GM21360 (cell line): ENCODE measurements around the gene LDLRAP1.
"Not testable (repeated sequence)": the region's sequence is repeated elsewhere in the genome, so short reads cannot be mapped to it uniquely, and the experiment has no call there.

Experiments used
- ATAC-seq: cut with Tn5 transposase; IDR thresholded peaks from one replicate; pipeline ENCODE4 v1.9.1; 2021; ENCODE audit warnings: mild to moderate bottlenecking, moderate library complexity; ENCODE audit not compliant: unreplicated experiment

LDLRAP1 gene

GRCh38 chr1:25599969-25600610 lies 56.7 kb downstream of the LDLRAP1 start:
- no peak for ATAC-seq

- not testable (repeated sequence) for ATAC-seq
Observed at GRCh38 chr1:25600971-25601699, 57.7 kb downstream of the LDLRAP1 start.

GRCh38 chr1:25603779-25604538 lies 60.6 kb downstream of the LDLRAP1 start:
- not testable (repeated sequence) for ATAC-seq

- ATAC-seq: no peak
Observed at GRCh38 chr1:25607123-25607522, 63.7 kb downstream of the LDLRAP1 start.

GRCh38 chr1:25608488-25609178 lies 65.2 kb downstream of the LDLRAP1 start:
- no peak for ATAC-seq

- ATAC-seq: no peak
Observed at GRCh38 chr1:25609921-25610320, 66.5 kb downstream of the LDLRAP1 start.

- no peak for ATAC-seq
Observed at GRCh38 chr1:25610822-25611630, 67.6 kb downstream of the LDLRAP1 start.

- no peak for ATAC-seq
Observed at GRCh38 chr1:25611843-25612242, 68.4 kb downstream of the LDLRAP1 start.

- no peak for ATAC-seq
Observed at GRCh38 chr1:25612421-25612820, 69.0 kb downstream of the LDLRAP1 start.

GRCh38 chr1:25613091-25613490 lies 69.7 kb downstream of the LDLRAP1 start:
- no peak for ATAC-seq

GRCh38 chr1:25614501-25615171 lies 71.2 kb downstream of the LDLRAP1 start:
- ATAC-seq: no peak

- no peak for ATAC-seq
Observed at GRCh38 chr1:25615172-25615541, 71.8 kb downstream of the LDLRAP1 start.

- ATAC-seq: no peak
Observed at GRCh38 chr1:25615563-25616094, 72.2 kb downstream of the LDLRAP1 start.

GRCh38 chr1:25616095-25616986 lies 72.9 kb downstream of the LDLRAP1 start, which contains the start of gene MAN1C1:
TSS of gene MAN1C1 (plus strand) at chr1:25616791. CDS start at chr1:25617798, 1,007 bp downstream.
- ATAC-seq: peak; percentile 52

GRCh38 chr1:25616987-25617624 lies 73.7 kb downstream of the LDLRAP1 start:
- ATAC-seq: peak; percentile 19

- no peak for ATAC-seq
Observed at GRCh38 chr1:25617625-25618432, 74.4 kb downstream of the LDLRAP1 start.

- ATAC-seq: no peak
Observed at GRCh38 chr1:25618433-25618808, 75.0 kb downstream of the LDLRAP1 start.
